SK-N-SH (cell line): Measurements from ENCODE around the gene WDR47. TPM values are rescaled to one million over a fixed set of nuclear protein-coding genes. Genes with fewer than 3 reads are reported as not detected.

Experiments
- CTCF ChIA-PET: fragments of 300-600, 350-600 bp; formaldehyde crosslinking; extraction: SDS; loops from one replicate; lab custom pipeline; 2021; lab: Yijun Ruan, JAX
- POLR2A ChIA-PET: fragments of 350-600 bp; sonication (Branson Sonifier 250); formaldehyde crosslinking; extraction: SDS; loops from one replicate; lab custom pipeline; 2020; ENCODE audit warnings: antibody characterized with exemption, inconsistent platforms; lab: Yijun Ruan, JAX
- DNase-seq: peaks from one replicate; pipeline ENCODE4 v3.0.0; 2012
- H2AFZ ChIP-seq: fragments of 200-600 bp; sonication (generic); 2 replicates; pipeline ENCODE4 v1.8.1; 2016; ENCODE audit warnings: antibody characterized with exemption, mild to moderate bottlenecking, low read depth
- H3F3A ChIP-seq: fragments of 200-600 bp; sonication (generic); replicated peaks from 2 replicates; pipeline ENCODE3; 2016; ENCODE audit warnings: antibody characterized with exemption, mild to moderate bottlenecking; ENCODE audit not compliant: insufficient read depth
- H3K27ac ChIP-seq, 2 experiments: fragments of 200-500 bp in 1 of 2; fragments of 200-600 bp in 1 of 2; sonication (Bioruptor generic) in 1 of 2; sonication (generic), shearing (Covaris generic) in 1 of 2; 2 replicates each; pipeline versions ENCODE4 v1.5.1 to v1.6.1; 2014 to 2016; ENCODE audit warnings: low read depth in 2 of 2, inconsistent platforms in 1 of 2, low read length in 1 of 2, mild to moderate bottlenecking in 1 of 2, mixed read lengths in 1 of 2
- H3K27me3 ChIP-seq: fragments of 200-600 bp; sonication (generic), shearing (Covaris generic); 2 replicates; pipeline ENCODE4 v1.6.1; 2016; ENCODE audit warnings: mixed run types; ENCODE audit not compliant: insufficient read depth
- H3K36me3 ChIP-seq, 2 experiments: fragments of 200-500 bp in 1 of 2; fragments of 200-600 bp in 1 of 2; sonication (Bioruptor generic) in 1 of 2; sonication (generic) in 1 of 2; replicated peaks in 1 of 2; 2 replicates each; pipeline versions ENCODE3 to v1.5.1; 2014 to 2016; ENCODE audit warnings: low read length in 1 of 2, mild to moderate bottlenecking in 1 of 2; ENCODE audit not compliant: insufficient read depth in 2 of 2, control insufficient read depth in 1 of 2
- H3K4me1 ChIP-seq, 2 experiments: fragments of 200-500 bp in 1 of 2; fragments of 200-600 bp in 1 of 2; sonication (Bioruptor generic) in 1 of 2; sonication (generic), shearing (Covaris generic) in 1 of 2; 2 replicates each; pipeline versions ENCODE4 v1.5.1 to v1.6.1; 2014 to 2016; ENCODE audit warnings: low read depth in 1 of 2, low read length in 1 of 2, mixed run types in 1 of 2; ENCODE audit not compliant: insufficient read depth in 2 of 2, control insufficient read depth in 1 of 2
- H3K4me2 ChIP-seq: fragments of 200-600 bp; sonication (generic), shearing (Covaris generic); 2 replicates; pipeline ENCODE4 v1.6.1; 2017; ENCODE audit warnings: mixed run types
- H3K4me3 ChIP-seq, 2 experiments: fragments of 200-500 bp in 1 of 2; fragments of 200-600 bp in 1 of 2; sonication (Bioruptor generic) in 1 of 2; sonication (generic), shearing (Covaris generic) in 1 of 2; 2 replicates each; pipeline versions ENCODE4 v1.5.1 to v1.8.1; 2014 to 2016; ENCODE audit warnings: low read depth in 2 of 2, inconsistent platforms in 1 of 2, low read length in 1 of 2, mild to moderate bottlenecking in 1 of 2, mixed read lengths in 1 of 2, moderate library complexity in 1 of 2
- H3K79me2 ChIP-seq: fragments of 200-600 bp; sonication (generic); 2 replicates; pipeline ENCODE4 v1.8.1; 2017; ENCODE audit warnings: mild to moderate bottlenecking; ENCODE audit not compliant: insufficient read depth
- H3K9ac ChIP-seq: fragments of 200-600 bp; sonication (generic); 2 replicates; pipeline ENCODE4 v1.6.1; 2017; ENCODE audit warnings: mixed run types
- H3K9me2 ChIP-seq: fragments of 200-600 bp; sonication (generic); 2 replicates; pipeline ENCODE4 v1.6.1; 2017; ENCODE audit warnings: mixed run types
- H3K9me3 ChIP-seq: fragments of 200-600 bp; sonication (generic); 2 replicates; pipeline ENCODE4 v1.6.1; 2017; ENCODE audit warnings: mixed run types, mild to moderate bottlenecking, moderate library complexity
- H4K20me1 ChIP-seq: fragments of 200-600 bp; sonication (generic); 2 replicates; pipeline ENCODE4 v1.6.1; 2017; ENCODE audit warnings: mild to moderate bottlenecking, mixed run types; ENCODE audit not compliant: insufficient read depth
- CHD2 ChIP-seq: fragments of 150-350 bp; IDR thresholded peaks from 2 replicates; pipeline ENCODE4 v1.6.1; 2018; ENCODE audit warnings: low read length; ENCODE audit not compliant: partially characterized antibody
- ELF1 ChIP-seq: IDR thresholded peaks from 2 replicates; pipeline ENCODE4 v1.4.0; 2012
- EP300 ChIP-seq, 2 experiments: IDR thresholded peaks; 2 replicates each; pipeline versions ENCODE4 v1.4.0 to v1.6.1; 2012; ENCODE audit warnings: borderline replicate concordance in 1 of 2, low read depth in 1 of 2, low read length in 1 of 2
- EZH2phosphoT487 ChIP-seq: fragments of 200-600 bp; sonication (generic); IDR thresholded peaks from 2 replicates; pipeline ENCODE4 v1.6.1; 2017; ENCODE audit warnings: low read depth, mixed run types, mild to moderate bottlenecking, antibody characterized with exemption, moderate library complexity, borderline replicate concordance
- FOSL2 ChIP-seq: IDR thresholded peaks from 2 replicates; pipeline ENCODE4 v1.4.0; 2012; ENCODE audit warnings: low read depth, mild to moderate bottlenecking, moderate library complexity, borderline replicate concordance
- FOXJ3 ChIP-seq: sonication (generic); formaldehyde crosslinking; IDR thresholded peaks from 2 replicates; pipeline ENCODE4 v1.5.1; 2020; ENCODE audit warnings: mild to moderate bottlenecking, missing genetic modification reagents
- FOXM1 ChIP-seq: IDR thresholded peaks from 2 replicates; pipeline ENCODE4 v1.4.0; 2012; ENCODE audit warnings: low read depth, mild to moderate bottlenecking
- GABPA ChIP-seq: IDR thresholded peaks from 2 replicates; pipeline ENCODE4 v1.4.0; 2012; ENCODE audit warnings: low read depth, mild to moderate bottlenecking
- JUND ChIP-seq: IDR thresholded peaks from 2 replicates; pipeline ENCODE4 v1.4.0; 2012
- MEF2A ChIP-seq: IDR thresholded peaks from 2 replicates; pipeline ENCODE4 v1.4.0; 2012; ENCODE audit warnings: low read depth, borderline replicate concordance
- NFIC ChIP-seq: IDR thresholded peaks from 2 replicates; pipeline ENCODE4 v1.4.0; 2012; ENCODE audit warnings: borderline replicate concordance
- NRF1 ChIP-seq: IDR thresholded peaks from 2 replicates; pipeline ENCODE4 v1.6.1; 2012; ENCODE audit warnings: low read depth, mild to moderate bottlenecking, low read length
- POLR2AphosphoS5 ChIP-seq: IDR thresholded peaks from 2 replicates; pipeline ENCODE4 v1.6.1; 2012; ENCODE audit warnings: low read depth, low read length
- RAD21 ChIP-seq: IDR thresholded peaks from 2 replicates; pipeline ENCODE4 v1.6.1; 2012; ENCODE audit warnings: mild to moderate bottlenecking, low read length
- RCOR1 ChIP-seq: fragments of 150-350 bp; IDR thresholded peaks from 2 replicates; pipeline ENCODE4 v1.6.1; 2017; ENCODE audit warnings: antibody characterized with exemption, low read length
- SIN3A ChIP-seq: IDR thresholded peaks from 2 replicates; pipeline ENCODE4 v1.6.1; 2012; ENCODE audit warnings: low read depth, mild to moderate bottlenecking, low read length, moderate library complexity, borderline replicate concordance
- TEAD4 ChIP-seq: IDR thresholded peaks from 2 replicates; pipeline ENCODE4 v1.4.0; 2012; ENCODE audit warnings: mild to moderate bottlenecking, borderline replicate concordance; ENCODE audit not compliant: insufficient read depth
- WGBS: methylation state at CpG from one replicate; pipeline ENCODE4 v1.1.6; 2017; ENCODE audit warnings: low lambda C conversion rate; 5-methylcytosine and 5-hydroxymethylcytosine counted together
- polyA plus RNA-seq, 3 experiments: library from polyadenylated mRNA; depleted of rRNA; stranded (reverse); fragments of >200 nt; gene quantifications; 2 replicates each; pipeline ENCODE4 v1.2.3, GENCODE V29; 2012
- TF ChIP-seq, protein P1 (sequence below): fragments of 200-600 bp; sonication (generic); IDR thresholded peaks from 2 replicates; pipeline ENCODE4 v1.6.1; 2017; ENCODE audit warnings: antibody characterized with exemption, mild to moderate bottlenecking, moderate library complexity
- TF ChIP-seq, protein P2 (sequence below): IDR thresholded peaks from 2 replicates; pipeline ENCODE4 v1.4.0; 2012; ENCODE audit warnings: low read depth, borderline replicate concordance
- TF ChIP-seq, protein P3 (sequence below): IDR thresholded peaks from 2 replicates; pipeline ENCODE4 v1.6.1; 2012; ENCODE audit warnings: mild to moderate bottlenecking, low read depth, low read length, moderate library complexity
- TF ChIP-seq, protein P4 (sequence below): IDR thresholded peaks from 2 replicates; pipeline ENCODE4 v1.4.0; 2012; ENCODE audit warnings: low read depth
- TF ChIP-seq, protein P5 (sequence below): fragments of 150-350 bp; IDR thresholded peaks from 2 replicates; pipeline ENCODE4 v1.6.1; 2017; ENCODE audit warnings: antibody characterized with exemption, low read length, low read depth, borderline replicate concordance
- TF ChIP-seq, protein P6 (sequence below): IDR thresholded peaks from 2 replicates; pipeline ENCODE4; 2012

The WDR47 gene
- polyA plus RNA-seq, 1 of the 3 experiments (the other 2 are of a cell fraction): 7.9 TPM

DNA sequence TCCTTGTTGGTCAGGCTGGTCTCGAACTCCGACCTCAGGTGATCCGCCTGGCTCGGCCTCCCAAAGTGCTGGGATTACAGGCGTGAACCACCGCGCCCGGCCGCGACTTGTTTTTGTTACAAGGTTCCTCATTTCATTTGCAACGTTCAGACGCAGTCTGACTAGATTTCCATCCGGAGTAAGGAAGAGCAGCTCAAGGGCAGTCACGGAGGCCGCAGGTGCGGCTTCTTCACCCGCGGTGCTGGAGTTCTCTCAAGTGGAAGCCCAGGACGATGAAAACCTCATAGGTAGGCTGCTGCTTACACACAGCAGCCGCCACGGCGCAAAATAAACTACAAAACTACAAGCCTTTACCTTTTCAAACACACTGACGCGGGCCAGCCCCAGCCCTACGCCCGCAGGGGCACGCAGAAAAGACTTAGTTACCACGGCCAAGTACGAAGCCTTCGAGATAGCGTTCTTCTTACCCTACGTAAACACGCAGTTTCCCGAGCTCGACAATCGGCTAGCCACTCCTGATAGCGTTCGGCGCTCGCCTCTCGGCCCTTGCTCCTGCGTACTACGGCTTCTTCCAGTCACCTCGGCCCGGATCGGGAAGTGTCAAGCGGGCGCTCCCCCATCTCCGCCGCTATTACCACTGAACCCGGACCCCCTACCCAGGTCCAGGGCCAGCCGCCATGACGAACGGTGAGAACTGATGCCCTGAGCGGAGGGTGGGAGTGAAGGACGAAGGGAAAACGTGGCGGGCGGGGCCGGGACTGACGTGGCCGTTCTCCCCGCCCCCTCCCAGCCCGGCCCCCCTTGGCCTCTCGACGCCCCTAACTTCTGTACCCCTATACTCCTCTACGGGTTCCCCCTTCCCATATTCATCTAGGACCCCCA, 48.5 kb upstream of the WDR47 start, which contains the start of gene TMEM167B:
TSS of gene TMEM167B (plus strand) at position 569 of the 882 bp plus-strand sequence. CDS start at position 678, 109 bp downstream.
- Histone ChIP-seq H3K9ac (peak within 1 kb of the TSS; percentile 92), H3K4me3 (peak within 1 kb of the TSS; percentile 77 to 98), H2AFZ (peak within 1 kb of the TSS; percentile 98), H3K36me3 (peaks cover 12 to 15% of the 10 kb centered on the region in 2 experiments), H3K79me2 (peaks cover 44% of the 10 kb centered on the region), H3K4me1 (peaks cover 4 to 5% of the 10 kb centered on the region in 2 experiments; a peak in 2 of 4 replicates), H3K27me3 (no peaks in the 10 kb centered on the region), H3K27ac (peak within 1 kb of the TSS; percentile 93 to 95), H4K20me1 (no peaks in the 10 kb centered on the region; the same call in 1 of the 2 replicates), H3F3A (peaks cover 24% of the 10 kb centered on the region), H3K4me2 (peak within 1 kb of the TSS; percentile 91), H3K9me3 (no peaks in the 10 kb centered on the region), H3K9me2 (no peaks in the 10 kb centered on the region)
- WGBS: 11% methylated on average over 61 of the region's 67 CpGs
- ChIA-PET POLR2A (interaction anchor here (0.6 to 2.2 kb wide), 4 partner anchors 9 to 80 kb away, joined by 4 to 29 read pairs (median 6); partner anchors contain the start of gene TAF13), CTCF (interaction anchor here (1.1 to 2.6 kb wide), 4 partner anchors 9 to 174 kb away, joined by 3 to 20 read pairs (median 8); partner anchors contain the start of gene TAF13)
- DNase-seq: peak; percentile 87
- TF ChIP-seq GABPA: peak; percentile 60
- TF ChIP-seq EP300 (IDR thresholded peaks at IDR 0.05; ENCODE audit: borderline replicate concordance in 1 of 2, low read depth in 1 of 2, low read length in 1 of 2): no peak
- TF ChIP-seq, protein P1, sequence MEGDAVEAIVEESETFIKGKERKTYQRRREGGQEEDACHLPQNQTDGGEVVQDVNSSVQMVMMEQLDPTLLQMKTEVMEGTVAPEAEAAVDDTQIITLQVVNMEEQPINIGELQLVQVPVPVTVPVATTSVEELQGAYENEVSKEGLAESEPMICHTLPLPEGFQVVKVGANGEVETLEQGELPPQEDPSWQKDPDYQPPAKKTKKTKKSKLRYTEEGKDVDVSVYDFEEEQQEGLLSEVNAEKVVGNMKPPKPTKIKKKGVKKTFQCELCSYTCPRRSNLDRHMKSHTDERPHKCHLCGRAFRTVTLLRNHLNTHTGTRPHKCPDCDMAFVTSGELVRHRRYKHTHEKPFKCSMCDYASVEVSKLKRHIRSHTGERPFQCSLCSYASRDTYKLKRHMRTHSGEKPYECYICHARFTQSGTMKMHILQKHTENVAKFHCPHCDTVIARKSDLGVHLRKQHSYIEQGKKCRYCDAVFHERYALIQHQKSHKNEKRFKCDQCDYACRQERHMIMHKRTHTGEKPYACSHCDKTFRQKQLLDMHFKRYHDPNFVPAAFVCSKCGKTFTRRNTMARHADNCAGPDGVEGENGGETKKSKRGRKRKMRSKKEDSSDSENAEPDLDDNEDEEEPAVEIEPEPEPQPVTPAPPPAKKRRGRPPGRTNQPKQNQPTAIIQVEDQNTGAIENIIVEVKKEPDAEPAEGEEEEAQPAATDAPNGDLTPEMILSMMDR: no peak
- TF ChIP-seq POLR2AphosphoS5: peak; percentile 59; the same call in 1 of the 2 replicates
- TF ChIP-seq RCOR1: peak; percentile 33; the same call in 1 of the 2 replicates
- no peak for TF ChIP-seq TEAD4
- TF ChIP-seq CHD2: peak; percentile 83
- 0 out of 2 replicates have a peak, but pooled peaks have one; percentile 46 for TF ChIP-seq FOXJ3
- TF ChIP-seq, protein P2, sequence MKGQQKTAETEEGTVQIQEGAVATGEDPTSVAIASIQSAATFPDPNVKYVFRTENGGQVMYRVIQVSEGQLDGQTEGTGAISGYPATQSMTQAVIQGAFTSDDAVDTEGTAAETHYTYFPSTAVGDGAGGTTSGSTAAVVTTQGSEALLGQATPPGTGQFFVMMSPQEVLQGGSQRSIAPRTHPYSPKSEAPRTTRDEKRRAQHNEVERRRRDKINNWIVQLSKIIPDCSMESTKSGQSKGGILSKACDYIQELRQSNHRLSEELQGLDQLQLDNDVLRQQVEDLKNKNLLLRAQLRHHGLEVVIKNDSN: no peak
- TF ChIP-seq, protein P3, sequence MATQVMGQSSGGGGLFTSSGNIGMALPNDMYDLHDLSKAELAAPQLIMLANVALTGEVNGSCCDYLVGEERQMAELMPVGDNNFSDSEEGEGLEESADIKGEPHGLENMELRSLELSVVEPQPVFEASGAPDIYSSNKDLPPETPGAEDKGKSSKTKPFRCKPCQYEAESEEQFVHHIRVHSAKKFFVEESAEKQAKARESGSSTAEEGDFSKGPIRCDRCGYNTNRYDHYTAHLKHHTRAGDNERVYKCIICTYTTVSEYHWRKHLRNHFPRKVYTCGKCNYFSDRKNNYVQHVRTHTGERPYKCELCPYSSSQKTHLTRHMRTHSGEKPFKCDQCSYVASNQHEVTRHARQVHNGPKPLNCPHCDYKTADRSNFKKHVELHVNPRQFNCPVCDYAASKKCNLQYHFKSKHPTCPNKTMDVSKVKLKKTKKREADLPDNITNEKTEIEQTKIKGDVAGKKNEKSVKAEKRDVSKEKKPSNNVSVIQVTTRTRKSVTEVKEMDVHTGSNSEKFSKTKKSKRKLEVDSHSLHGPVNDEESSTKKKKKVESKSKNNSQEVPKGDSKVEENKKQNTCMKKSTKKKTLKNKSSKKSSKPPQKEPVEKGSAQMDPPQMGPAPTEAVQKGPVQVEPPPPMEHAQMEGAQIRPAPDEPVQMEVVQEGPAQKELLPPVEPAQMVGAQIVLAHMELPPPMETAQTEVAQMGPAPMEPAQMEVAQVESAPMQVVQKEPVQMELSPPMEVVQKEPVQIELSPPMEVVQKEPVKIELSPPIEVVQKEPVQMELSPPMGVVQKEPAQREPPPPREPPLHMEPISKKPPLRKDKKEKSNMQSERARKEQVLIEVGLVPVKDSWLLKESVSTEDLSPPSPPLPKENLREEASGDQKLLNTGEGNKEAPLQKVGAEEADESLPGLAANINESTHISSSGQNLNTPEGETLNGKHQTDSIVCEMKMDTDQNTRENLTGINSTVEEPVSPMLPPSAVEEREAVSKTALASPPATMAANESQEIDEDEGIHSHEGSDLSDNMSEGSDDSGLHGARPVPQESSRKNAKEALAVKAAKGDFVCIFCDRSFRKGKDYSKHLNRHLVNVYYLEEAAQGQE: peak; percentile 16; the same call in 1 of the 2 replicates
- no peak for TF ChIP-seq FOSL2
- TF ChIP-seq, protein P4, sequence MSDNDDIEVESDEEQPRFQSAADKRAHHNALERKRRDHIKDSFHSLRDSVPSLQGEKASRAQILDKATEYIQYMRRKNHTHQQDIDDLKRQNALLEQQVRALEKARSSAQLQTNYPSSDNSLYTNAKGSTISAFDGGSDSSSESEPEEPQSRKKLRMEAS: peak; percentile 95
- TF ChIP-seq, protein P5, sequence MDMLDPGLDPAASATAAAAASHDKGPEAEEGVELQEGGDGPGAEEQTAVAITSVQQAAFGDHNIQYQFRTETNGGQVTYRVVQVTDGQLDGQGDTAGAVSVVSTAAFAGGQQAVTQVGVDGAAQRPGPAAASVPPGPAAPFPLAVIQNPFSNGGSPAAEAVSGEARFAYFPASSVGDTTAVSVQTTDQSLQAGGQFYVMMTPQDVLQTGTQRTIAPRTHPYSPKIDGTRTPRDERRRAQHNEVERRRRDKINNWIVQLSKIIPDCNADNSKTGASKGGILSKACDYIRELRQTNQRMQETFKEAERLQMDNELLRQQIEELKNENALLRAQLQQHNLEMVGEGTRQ: no peak
- no peak for TF ChIP-seq MEF2A
- TF ChIP-seq EZH2phosphoT487: no peak
- TF ChIP-seq NRF1: peak; percentile 41; the same call in 1 of the 2 replicates
- TF ChIP-seq RAD21: no peak
- TF ChIP-seq NFIC: no peak
- no peak; the same call in 1 of the 2 replicates for TF ChIP-seq JUND
- TF ChIP-seq FOXM1: no peak
- TF ChIP-seq, protein P6, sequence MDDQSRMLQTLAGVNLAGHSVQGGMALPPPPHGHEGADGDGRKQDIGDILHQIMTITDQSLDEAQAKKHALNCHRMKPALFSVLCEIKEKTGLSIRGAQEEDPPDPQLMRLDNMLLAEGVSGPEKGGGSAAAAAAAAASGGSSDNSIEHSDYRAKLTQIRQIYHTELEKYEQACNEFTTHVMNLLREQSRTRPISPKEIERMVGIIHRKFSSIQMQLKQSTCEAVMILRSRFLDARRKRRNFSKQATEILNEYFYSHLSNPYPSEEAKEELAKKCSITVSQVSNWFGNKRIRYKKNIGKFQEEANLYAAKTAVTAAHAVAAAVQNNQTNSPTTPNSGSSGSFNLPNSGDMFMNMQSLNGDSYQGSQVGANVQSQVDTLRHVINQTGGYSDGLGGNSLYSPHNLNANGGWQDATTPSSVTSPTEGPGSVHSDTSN: no peak
- TF ChIP-seq ELF1: peak; percentile 84
- peak; percentile 87; the same call in 1 of the 2 replicates for TF ChIP-seq SIN3A
